HepG2 (cell line): ENCODE data around the gene STAP2. TPM values are rescaled to one million over a fixed set of nuclear protein-coding genes. Genes with fewer than 3 reads are reported as not detected.

ENCODE experiments used
- AKNA ChIP-seq: sonication (generic); formaldehyde crosslinking; IDR thresholded peaks from 2 replicates; pipeline ENCODE4 v1.4.0; 2020; ENCODE audit warnings: missing genetic modification reagents, borderline replicate concordance
- ATAD3A ChIP-seq: sonication (generic); formaldehyde crosslinking; IDR thresholded peaks from 2 replicates; pipeline ENCODE4 v1.4.0; 2020; ENCODE audit warnings: missing genetic modification reagents
- CCAR2 ChIP-seq: fragments of 200-400 bp; formaldehyde crosslinking; optimal IDR thresholded peaks from 2 replicates; pipeline ENCODE3; 2018; ENCODE audit warnings: low read depth, mild to moderate bottlenecking, low read length, moderate library complexity
- CHD4 ChIP-seq: fragments of 200-600 bp; sonication (generic); IDR thresholded peaks from 2 replicates; pipeline ENCODE4 v1.7.0; 2017; ENCODE audit warnings: mild to moderate bottlenecking, low read length, borderline replicate concordance
- GTF2F1 ChIP-seq: fragments of 150-350 bp; IDR thresholded peaks from 2 replicates; pipeline ENCODE4 v1.6.1; 2014; ENCODE audit warnings: low read length
- HES4 ChIP-seq: sonication (generic); formaldehyde crosslinking; IDR thresholded peaks from 2 replicates; pipeline ENCODE4 v1.9.0; 2021; ENCODE audit warnings: mild to moderate bottlenecking, missing genetic modification reagents, borderline replicate concordance
- KMT2B ChIP-seq: IDR thresholded peaks from 2 replicates; pipeline ENCODE4 v1.6.1; 2016; ENCODE audit warnings: missing genetic modification reagents, missing compliant biosample characterization
- LBX2 ChIP-seq: sonication (generic); formaldehyde crosslinking; IDR thresholded peaks from 2 replicates; pipeline ENCODE4 v1.5.0; 2020; ENCODE audit warnings: missing genetic modification reagents, mild to moderate bottlenecking, borderline replicate concordance
- MXD4 ChIP-seq: IDR thresholded peaks from 2 replicates; pipeline ENCODE4 v1.6.1; 2016; ENCODE audit warnings: mild to moderate bottlenecking, missing biosample characterization, missing genetic modification reagents
- ONECUT2 ChIP-seq: sonication (generic); formaldehyde crosslinking; IDR thresholded peaks from 2 replicates; pipeline ENCODE4 v1.4.0; 2020; ENCODE audit warnings: missing genetic modification reagents
- RXRA ChIP-seq: sonication (generic); formaldehyde crosslinking; IDR thresholded peaks from 2 replicates; pipeline ENCODE4 v1.5.1; 2020; ENCODE audit warnings: missing genetic modification reagents
- SMAD1 ChIP-seq: sonication (generic); formaldehyde crosslinking; IDR thresholded peaks from 2 replicates; pipeline ENCODE4 v1.4.0; 2020; ENCODE audit warnings: missing genetic modification reagents, low read depth, mild to moderate bottlenecking, borderline replicate concordance
- ZBTB1 ChIP-seq: sonication (generic); formaldehyde crosslinking; IDR thresholded peaks from 2 replicates; pipeline ENCODE4 v1.4.0; 2020; ENCODE audit warnings: missing genetic modification reagents, borderline replicate concordance
- ZBTB44 ChIP-seq: sonication (generic); formaldehyde crosslinking; IDR thresholded peaks from 2 replicates; pipeline ENCODE4 v1.4.0; 2020; ENCODE audit warnings: missing genetic modification reagents
- ZMAT5 ChIP-seq: sonication (generic); formaldehyde crosslinking; IDR thresholded peaks from 2 replicates; pipeline ENCODE4 v1.5.0; 2020; ENCODE audit warnings: mild to moderate bottlenecking, low read depth, missing genetic modification reagents, borderline replicate concordance
- ZMYM2 ChIP-seq: sonication (generic); formaldehyde crosslinking; IDR thresholded peaks from 2 replicates; pipeline ENCODE4 v1.8.0; 2022; ENCODE audit warnings: mild to moderate bottlenecking, missing genetic modification reagents
- ZNF276 ChIP-seq: sonication (generic); formaldehyde crosslinking; IDR thresholded peaks from 2 replicates; pipeline ENCODE4 v1.4.0; 2020; ENCODE audit warnings: mild to moderate bottlenecking, low read depth, missing genetic modification reagents
- ZNF3 ChIP-seq: IDR thresholded peaks from 2 replicates; pipeline ENCODE4 v1.7.0; 2017; ENCODE audit warnings: inconsistent platforms
- ZNF430 ChIP-seq: sonication (generic); formaldehyde crosslinking; IDR thresholded peaks from 2 replicates; pipeline ENCODE4 v1.9.0; 2021; ENCODE audit warnings: mild to moderate bottlenecking, missing genetic modification reagents
- ZNF674 ChIP-seq: sonication (generic); formaldehyde crosslinking; IDR thresholded peaks from 2 replicates; pipeline ENCODE4 v1.5.0; 2020; ENCODE audit warnings: low read depth, mild to moderate bottlenecking, missing genetic modification reagents
- polyA plus RNA-seq, 8 experiments: library from polyadenylated mRNA; depleted of rRNA in 3 of 8; stranded (reverse) in 7 of 8; unstranded in 1 of 8; fragments of >200 nt; fragmentation: Illumina TruSeq in 4 of 8; extraction: Trizol in 4 of 8; gene quantifications; 2 replicates each; pipeline versions ENCODE4 v1.2.1 to v1.2.3, GENCODE V29; 2011 to 2016; ENCODE audit warnings: low read depth in 4 of 8, missing spikeins in 1 of 8, mixed read lengths in 1 of 8; ENCODE audit not compliant: insufficient read depth in 1 of 8
- total RNA-seq, 5 experiments: library from RNA; depleted of rRNA; stranded (reverse); fragments of >200 nt; fragmentation: Illumina TruSeq; extraction: Trizol; gene quantifications; 2 replicates each; pipeline ENCODE4 v1.2.3, GENCODE V29; 2016; ENCODE audit warnings: low read depth in 1 of 5

STAP2 gene
- total and polyA plus RNA-seq, 2 of the 13 experiments (the other 11 are each of a cell fraction or from before 2014, with no cell fraction given), result 39.0 to 43.7 TPM

GRCh38 chr19:4310247-4311121, 28.1 kb downstream of the STAP2 start (continued):
- TF ChIP-seq ZBTB44 (CRISPR knock-in tag), result 0 out of 2 replicates have a peak, but pooled peaks have one; percentile 77
- no peak for TF ChIP-seq ONECUT2 (CRISPR knock-in tag)
- TF ChIP-seq ZNF3, result no peak
- 0 out of 2 replicates have a peak, but pooled peaks have one; percentile 49 for TF ChIP-seq HES4 (CRISPR knock-in tag)
- TF ChIP-seq ZNF276 (CRISPR knock-in tag), result 0 out of 2 replicates have a peak, but pooled peaks have one; percentile 20
- peak; percentile 94 for TF ChIP-seq RXRA (CRISPR knock-in tag)
- TF ChIP-seq ATAD3A (CRISPR knock-in tag), result no peak
- TF ChIP-seq ZNF674 (CRISPR knock-in tag), result no peak
- peak; percentile 86 for TF ChIP-seq MXD4
- TF ChIP-seq ZNF430, result peak; percentile 98
- no peak for TF ChIP-seq ZMAT5 (CRISPR knock-in tag)
- no peak for TF ChIP-seq GTF2F1
- 0 out of 2 replicates have a peak, but pooled peaks have one; percentile 23 for TF ChIP-seq ZBTB1
- TF ChIP-seq CHD4, result 0 out of 2 replicates have a peak, but pooled peaks have one; percentile 13
- TF ChIP-seq AKNA, result 0 out of 2 replicates have a peak, but pooled peaks have one; percentile 42
- peak; percentile 93 for TF ChIP-seq ZMYM2 (CRISPR knock-in tag)
- TF ChIP-seq LBX2, result no peak
- TF ChIP-seq CCAR2, result no peak
- peak; percentile 76 for TF ChIP-seq KMT2B (CRISPR knock-in tag)
- no peak for TF ChIP-seq SMAD1 (CRISPR knock-in tag)
